H1 (cell line): ENCODE results near the gene FAM83G. TPM values are rescaled to one million over a fixed set of nuclear protein-coding genes. Genes with fewer than 3 reads are reported as not detected.

Experiments used
- CTCF ChIA-PET: fragments of 300-600 bp; sonication (Branson Sonifier 250); formaldehyde crosslinking; loops from one replicate; lab custom pipeline; 2021; ENCODE audit not compliant: partially characterized antibody; lab: Charles Lee
- POLR2A ChIA-PET: fragments of 300-600 bp; sonication (Branson Sonifier 250); formaldehyde crosslinking; loops from one replicate; lab custom pipeline; 2021; ENCODE audit warnings: inconsistent platforms; ENCODE audit not compliant: partially characterized antibody; lab: Charles Lee
- DNase-seq, 2 experiments: peaks; one replicate each; pipeline versions ENCODE4 v3.0.0 to v3.0.0-alpha.2; 2010 to 2022; ENCODE audit warnings: low spot score in 2 of 2, low read depth in 1 of 2, mixed read lengths in 1 of 2
- FAIRE-seq: peaks from 2 replicates; lab custom pipeline; 2011; peaks lifted over from hg19 to GRCh38; lab: Jason Lieb, UNC
- H2AFZ ChIP-seq: 2 replicates; pipeline ENCODE4 v1.8.1; 2012; ENCODE audit warnings: low read length, inconsistent platforms
- H2AK5ac ChIP-seq: 2 replicates; pipeline ENCODE4 v1.6.1; 2013; ENCODE audit warnings: low read depth, low read length
- H2BK120ac ChIP-seq: replicated peaks from 2 replicates; pipeline ENCODE3; 2013; ENCODE audit warnings: low read depth, low read length, inconsistent platforms
- H2BK12ac ChIP-seq: 2 replicates; pipeline ENCODE4 v1.6.1; 2013; ENCODE audit warnings: low read depth, low read length
- H2BK15ac ChIP-seq: 2 replicates; pipeline ENCODE4 v1.6.1; 2013; ENCODE audit warnings: low read length
- H2BK20ac ChIP-seq: 2 replicates; pipeline ENCODE4 v1.6.1; 2013; ENCODE audit warnings: low read length
- H2BK5ac ChIP-seq: 2 replicates; pipeline ENCODE4 v1.6.1; 2013; ENCODE audit warnings: low read depth, low read length
- H3K14ac ChIP-seq: 2 replicates; pipeline ENCODE4 v1.6.1; 2013; ENCODE audit warnings: inconsistent platforms; ENCODE audit not compliant: insufficient read length
- H3K18ac ChIP-seq: 2 replicates; pipeline ENCODE4 v1.6.1; 2013; ENCODE audit warnings: low read length; ENCODE audit errors: extremely low read depth
- H3K23ac ChIP-seq: 2 replicates; pipeline ENCODE4 v1.6.1; 2013; ENCODE audit warnings: inconsistent platforms; ENCODE audit not compliant: insufficient read length
- H3K23me2 ChIP-seq: 2 replicates; pipeline ENCODE4 v1.6.1; 2013; ENCODE audit warnings: low read depth, low read length
- H3K27ac ChIP-seq: 2 replicates; pipeline ENCODE4 v1.6.1; 2011; ENCODE audit warnings: low read depth, low read length, inconsistent platforms
- H3K27me3 ChIP-seq, 4 experiments: replicated peaks in 1 of 4; 1 replicate in 1 of 4; 2 replicates in 3 of 4; pipeline versions ENCODE4 v1.6.1 to v1.8.1; 2011 to 2013; ENCODE audit warnings: low read length in 3 of 4, mild to moderate bottlenecking in 3 of 4, inconsistent platforms in 2 of 4, mixed read lengths in 2 of 4, moderate library complexity in 1 of 4; ENCODE audit not compliant: control insufficient read depth in 3 of 4, insufficient read depth in 3 of 4; ENCODE audit errors: extremely low read depth in 1 of 4
- H3K36me3 ChIP-seq, 4 experiments: 2 replicates each; pipeline versions ENCODE4 v1.6.1 to v1.8.1; 2011 to 2013; ENCODE audit warnings: mild to moderate bottlenecking in 4 of 4, low read length in 3 of 4, moderate library complexity in 2 of 4, control low read depth in 1 of 4, inconsistent platforms in 1 of 4; ENCODE audit not compliant: insufficient read depth in 4 of 4, control insufficient read depth in 2 of 4
- H3K4ac ChIP-seq: replicated peaks from 2 replicates; pipeline ENCODE3; 2013; ENCODE audit warnings: low read length, low read depth, mixed read lengths, inconsistent platforms; ENCODE audit not compliant: insufficient read length
- H3K4me1 ChIP-seq, 4 experiments: replicated peaks in 1 of 4; 1 replicate in 1 of 4; 2 replicates in 3 of 4; pipeline versions ENCODE4 v1.6.1 to v1.8.1; 2011 to 2013; ENCODE audit warnings: low read length in 3 of 4, inconsistent platforms in 2 of 4, mixed read lengths in 1 of 4; ENCODE audit not compliant: insufficient read depth in 4 of 4, control insufficient read depth in 3 of 4
- H3K4me2 ChIP-seq, 2 experiments: 2 replicates each; pipeline versions ENCODE4 v1.6.1 to v1.8.1; 2011 to 2013; ENCODE audit warnings: low read depth in 2 of 2, low read length in 2 of 2, control low read depth in 1 of 2, inconsistent platforms in 1 of 2, mild to moderate bottlenecking in 1 of 2; ENCODE audit not compliant: insufficient read depth in 1 of 2
- H3K4me3 ChIP-seq, 4 experiments: fragments of 200-600, 300-600 bp in 1 of 4; sonication (generic), shearing (Covaris generic), sonication (Bioruptor Twin) in 1 of 4; 2 replicates each; pipeline versions ENCODE4 v1.5.1 to v1.8.1; 2011 to 2016; ENCODE audit warnings: low read length in 4 of 4, low read depth in 3 of 4, control low read depth in 2 of 4, inconsistent platforms in 2 of 4, mild to moderate bottlenecking in 2 of 4, mixed read lengths in 1 of 4, moderate library complexity in 1 of 4; ENCODE audit not compliant: insufficient read depth in 2 of 4; ENCODE audit errors: extremely low read depth in 1 of 4
- H3K56ac ChIP-seq: replicated peaks from 2 replicates; pipeline ENCODE3; 2013; ENCODE audit warnings: low read depth, mild to moderate bottlenecking, mixed read lengths, low read length, inconsistent platforms; ENCODE audit not compliant: insufficient read length
- H3K79me1 ChIP-seq: 2 replicates; pipeline ENCODE4 v1.6.1; 2013; ENCODE audit warnings: low read depth, low read length, control low read depth
- H3K79me2 ChIP-seq, 2 experiments: 2 replicates each; pipeline versions ENCODE4 v1.6.1 to v1.8.1; 2012 to 2013; ENCODE audit warnings: low read length in 2 of 2, mild to moderate bottlenecking in 2 of 2, inconsistent platforms in 1 of 2; ENCODE audit not compliant: insufficient read depth in 2 of 2, control insufficient read depth in 1 of 2
- H3K9ac ChIP-seq, 4 experiments: replicated peaks in 1 of 4; 1 replicate in 1 of 4; 2 replicates in 3 of 4; pipeline versions ENCODE4 v1.6.1 to v1.8.1; 2011 to 2013; ENCODE audit warnings: low read depth in 3 of 4, low read length in 3 of 4, control low read depth in 2 of 4, mild to moderate bottlenecking in 2 of 4, moderate library complexity in 2 of 4, inconsistent platforms in 1 of 4; ENCODE audit errors: extremely low read depth in 1 of 4
- H3K9me3 ChIP-seq, 2 experiments: 2 replicates each; pipeline versions ENCODE4 v1.6.1 to v1.8.1; 2012 to 2013; ENCODE audit warnings: mild to moderate bottlenecking in 2 of 2, moderate library complexity in 2 of 2, control low read depth in 1 of 2, inconsistent platforms in 1 of 2, low read depth in 1 of 2, low read length in 1 of 2, mixed read lengths in 1 of 2; ENCODE audit not compliant: insufficient read depth in 2 of 2
- H4K20me1 ChIP-seq, 2 experiments: replicated peaks in 1 of 2; 2 replicates each; pipeline versions ENCODE3 to v1.8.1; 2011 to 2013; ENCODE audit warnings: inconsistent platforms in 2 of 2, low read length in 2 of 2, mild to moderate bottlenecking in 1 of 2; ENCODE audit not compliant: insufficient read depth in 2 of 2, control insufficient read depth in 1 of 2
- H4K5ac ChIP-seq: 2 replicates; pipeline ENCODE4 v1.6.1; 2013; ENCODE audit warnings: low read length, low read depth, mixed read lengths, inconsistent platforms; ENCODE audit not compliant: insufficient read length
- H4K8ac ChIP-seq: 2 replicates; pipeline ENCODE4 v1.8.0; 2013; ENCODE audit warnings: mild to moderate bottlenecking, moderate library complexity, low read length, inconsistent platforms; ENCODE audit not compliant: insufficient read depth; ENCODE audit errors: extremely low read depth
- H4K91ac ChIP-seq: replicated peaks from 2 replicates; pipeline ENCODE3; 2013; ENCODE audit warnings: low read length, mixed read lengths, inconsistent platforms; ENCODE audit not compliant: insufficient read length
- HDAC6 ChIP-seq: IDR thresholded peaks from one replicate; pipeline ENCODE4 v1.7.1; 2012; ENCODE audit warnings: low read depth, mild to moderate bottlenecking, inconsistent platforms, low read length, moderate library complexity
- KDM1A ChIP-seq: fragments of 200-600, 300-600 bp; sonication (generic); IDR thresholded peaks from 2 replicates; pipeline ENCODE4 v1.7.1; 2016; ENCODE audit warnings: mild to moderate bottlenecking, low read length, borderline replicate concordance
- MAFK ChIP-seq: IDR thresholded peaks from 2 replicates; pipeline ENCODE4 v1.6.1; 2012; ENCODE audit warnings: low read depth, mild to moderate bottlenecking, improper control_type of control experiment, low read length
- SAP30 ChIP-seq: fragments of 300-600 bp; sonication (generic); IDR thresholded peaks from 2 replicates; pipeline ENCODE4 v1.7.1; 2012; ENCODE audit warnings: low read length, moderate library complexity, mild to moderate bottlenecking, inconsistent platforms; ENCODE audit not compliant: insufficient read depth, insufficient replicate concordance
- SIRT6 ChIP-seq: IDR thresholded peaks from one replicate; pipeline ENCODE4 v1.7.1; 2012; ENCODE audit warnings: low read length, inconsistent platforms
- SP1 ChIP-seq: IDR thresholded peaks from 2 replicates; pipeline ENCODE4 v1.6.1; 2011; ENCODE audit warnings: low read depth, low read length
- TAF7 ChIP-seq: optimal IDR thresholded peaks from 2 replicates; pipeline ENCODE3; 2011; ENCODE audit warnings: low read depth, mild to moderate bottlenecking, inconsistent platforms, low read length, moderate library complexity, borderline replicate concordance
- WGBS, 2 experiments: shearing (Covaris generic) in 1 of 2; methylation state at CpG; one replicate each; pipeline versions ENCODE4 v1.1.6 to v1.1.7; 2013 to 2015; ENCODE audit warnings: low lambda C conversion rate in 2 of 2, mixed read lengths in 2 of 2, inconsistent platforms in 1 of 2, low coverage in 1 of 2, missing lambda C conversion rate in 1 of 2; ENCODE audit not compliant: insufficient replicate concordance in 2 of 2, insufficient coverage in 1 of 2, insufficient read length in 1 of 2; ENCODE audit errors: extremely low coverage in 1 of 2, missing lambda C conversion rate in 1 of 2; 5-methylcytosine and 5-hydroxymethylcytosine counted together
- polyA plus RNA-seq, 7 experiments: library from polyadenylated mRNA; depleted of rRNA in 3 of 7; stranded (reverse) in 5 of 7; unstranded in 2 of 7; fragments of >200 nt in 5 of 7; fragments of 200-250 nt in 2 of 7; gene quantifications; 1 replicate in 5 of 7; 2 replicates in 1 of 7; 4 replicates in 1 of 7; pipeline versions ENCODE4 v1.2.1 to v1.2.3, GENCODE V29; 2011 to 2013; ENCODE audit warnings: missing spikeins in 2 of 7, mixed read lengths in 2 of 7
- total RNA-seq: library from RNA; stranded (reverse); fragmentation: NEBNext Ultra II Directional; extraction: Animal tissue kit (Norgen Biotek cat#: 25700); gene quantifications from 2 replicates; pipeline ENCODE4 v1.2.1, GENCODE V29; 2021
- TF ChIP-seq, protein P1 (sequence below): IDR thresholded peaks from 2 replicates; pipeline ENCODE4 v1.6.1; 2012; ENCODE audit warnings: low read length, inconsistent platforms
- TF ChIP-seq, protein P2 (sequence below): IDR thresholded peaks from 2 replicates; pipeline ENCODE4 v1.6.1; 2012; ENCODE audit warnings: inconsistent platforms

Gene FAM83G
- total and polyA plus RNA-seq, 2 of the 8 experiments (the other 6 are each of a cell fraction or from before 2014, with no cell fraction given): 15.4 to 29.0 TPM

DNA sequence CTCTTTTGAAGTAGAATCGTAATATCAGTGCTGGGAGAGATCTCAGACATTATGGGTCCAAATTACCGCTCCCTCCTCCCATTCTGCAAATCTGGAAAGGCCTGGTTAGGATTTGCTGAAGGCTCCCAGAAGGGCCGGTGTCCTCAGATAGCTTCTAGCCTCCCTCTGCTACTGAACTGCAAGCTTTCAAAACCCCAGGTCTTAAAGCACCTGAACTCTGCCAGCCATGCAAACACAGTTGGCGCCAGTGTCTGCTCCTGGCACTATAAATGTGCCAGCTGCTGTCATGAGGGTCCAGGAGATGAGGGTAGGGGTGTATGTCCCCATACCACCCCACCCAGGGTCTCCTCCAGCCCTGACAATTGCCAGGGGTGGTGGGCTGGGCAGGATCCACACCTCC, 28.4 kb downstream of the FAM83G start:
- Histone ChIP-seq H3K9me3 (no peaks in the 10 kb centered on the region), H2AK5ac (no peak overlapping the region), H2BK5ac (no peak overlapping the region), H4K5ac (no peak overlapping the region), H3K4me3 (no peak overlapping the region), H3K27ac (no peak overlapping the region), H3K4me1 (no peaks in the 10 kb centered on the region; a peak in 1 of 7 replicates), H3K79me2 (no peaks in the 10 kb centered on the region), H3K79me1 (peaks cover 7% of the 10 kb centered on the region; the same call in 1 of the 2 replicates), H2BK15ac (no peak overlapping the region), H3K23me2 (no peaks in the 10 kb centered on the region), H3K14ac (no peak overlapping the region), H4K91ac (no peak overlapping the region), H2AFZ (no peak overlapping the region), H3K4me2 (no peak overlapping the region), H4K20me1 (peaks cover 3 to 20% of the 10 kb centered on the region in 2 experiments), H2BK20ac (no peak overlapping the region), H3K4ac (no peak overlapping the region), H3K18ac (no peak overlapping the region), H4K8ac (no peak overlapping the region), H2BK120ac (no peak overlapping the region), H3K36me3 (peaks cover 17 to 36% (median 27%) of the 10 kb centered on the region in 4 experiments), H2BK12ac (no peak overlapping the region), H3K9ac (no peak overlapping the region), H3K27me3 (no peaks in the 10 kb centered on the region), H3K23ac (no peak overlapping the region), H3K56ac (no peak overlapping the region)
- ChIA-PET CTCF (interaction anchor here (0.6 to 3.3 kb wide), 2 partner anchors 15 to 19 kb away, joined by 3 to 15 read pairs; no protein-coding TSS in a partner anchor), POLR2A (interaction anchor here (1.1 to 2.4 kb wide), 2 partner anchors 10 to 27 kb away, joined by 3 to 8 read pairs; no protein-coding TSS in a partner anchor)
- WGBS, 2 experiments: 90% methylated on average over 4 of the region's 4 CpGs; no CpG with 5 or more reads in 1 of the 2 experiments
- TF ChIP-seq, protein P1, sequence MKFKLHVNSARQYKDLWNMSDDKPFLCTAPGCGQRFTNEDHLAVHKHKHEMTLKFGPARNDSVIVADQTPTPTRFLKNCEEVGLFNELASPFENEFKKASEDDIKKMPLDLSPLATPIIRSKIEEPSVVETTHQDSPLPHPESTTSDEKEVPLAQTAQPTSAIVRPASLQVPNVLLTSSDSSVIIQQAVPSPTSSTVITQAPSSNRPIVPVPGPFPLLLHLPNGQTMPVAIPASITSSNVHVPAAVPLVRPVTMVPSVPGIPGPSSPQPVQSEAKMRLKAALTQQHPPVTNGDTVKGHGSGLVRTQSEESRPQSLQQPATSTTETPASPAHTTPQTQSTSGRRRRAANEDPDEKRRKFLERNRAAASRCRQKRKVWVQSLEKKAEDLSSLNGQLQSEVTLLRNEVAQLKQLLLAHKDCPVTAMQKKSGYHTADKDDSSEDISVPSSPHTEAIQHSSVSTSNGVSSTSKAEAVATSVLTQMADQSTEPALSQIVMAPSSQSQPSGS: no peak
- no peak for TF ChIP-seq TAF7
- no peak for TF ChIP-seq SAP30
- TF ChIP-seq, protein P2, sequence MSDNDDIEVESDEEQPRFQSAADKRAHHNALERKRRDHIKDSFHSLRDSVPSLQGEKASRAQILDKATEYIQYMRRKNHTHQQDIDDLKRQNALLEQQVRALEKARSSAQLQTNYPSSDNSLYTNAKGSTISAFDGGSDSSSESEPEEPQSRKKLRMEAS: no peak
- TF ChIP-seq MAFK: no peak
- TF ChIP-seq HDAC6: no peak
- no peak for TF ChIP-seq SP1
- TF ChIP-seq KDM1A: no peak
- TF ChIP-seq SIRT6: no peak
- FAIRE-seq (no peak), DNase-seq (no peak)
